Measurements from ENCODE around the gene DCAF15.

GRCh38 chr19:13993590-13994300 is 41.4 kb downstream of the DCAF15 start:
- no peak for TF ChIP-seq POLR2AphosphoS5 (IDR thresholded peaks at IDR 0.05; ENCODE audit: borderline replicate concordance, low read depth, low read length)
- no peak for TF ChIP-seq EZH2 (IDR thresholded peaks at IDR 0.05)
